Measurements from ENCODE around the gene GABRG3. TPM values are rescaled to one million over a fixed set of nuclear protein-coding genes. Genes with fewer than 3 reads are reported as not detected.

The GABRG3 gene
- total and polyA plus RNA-seq, 2 experiments from 2014 or later, result 0.10 to 1.4 TPM

DNA sequence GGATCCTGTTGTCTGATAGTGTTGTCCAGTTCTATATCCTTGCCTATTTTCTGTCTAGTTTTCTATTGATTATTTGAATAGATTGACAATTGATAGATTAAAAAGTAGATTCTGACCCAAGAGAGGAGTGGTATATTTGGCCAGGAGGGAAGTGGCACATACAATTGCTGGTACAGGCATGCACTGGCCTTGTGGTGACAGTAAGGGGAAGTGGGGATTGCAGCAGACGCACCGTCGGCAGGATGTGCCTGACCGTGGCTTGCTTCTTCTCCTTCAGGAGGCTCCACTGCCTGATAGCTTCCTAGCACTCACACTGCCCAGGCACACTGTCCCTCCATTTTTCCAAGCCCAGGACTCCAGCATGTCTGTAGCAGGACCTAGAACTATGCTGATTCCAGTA lies 10.5 kb downstream of the GABRG3 start (continued):
- TF ChIP-seq POLR2AphosphoS5 (IDR thresholded peaks at IDR 0.05; ENCODE audit: low read depth) (no peak), JUNB (IDR thresholded peaks at IDR 0.05; ENCODE audit: unreplicated experiment) (no peak), CREB1 (CRISPR knock-in tag; IDR thresholded peaks at IDR 0.05; ENCODE audit: low read depth) (no peak), CTCF (conservative IDR thresholded peaks at IDR 0.05; ENCODE audit: low read depth in 2 of 2) (no peak)
- TF ChIP-seq, protein P1, sequence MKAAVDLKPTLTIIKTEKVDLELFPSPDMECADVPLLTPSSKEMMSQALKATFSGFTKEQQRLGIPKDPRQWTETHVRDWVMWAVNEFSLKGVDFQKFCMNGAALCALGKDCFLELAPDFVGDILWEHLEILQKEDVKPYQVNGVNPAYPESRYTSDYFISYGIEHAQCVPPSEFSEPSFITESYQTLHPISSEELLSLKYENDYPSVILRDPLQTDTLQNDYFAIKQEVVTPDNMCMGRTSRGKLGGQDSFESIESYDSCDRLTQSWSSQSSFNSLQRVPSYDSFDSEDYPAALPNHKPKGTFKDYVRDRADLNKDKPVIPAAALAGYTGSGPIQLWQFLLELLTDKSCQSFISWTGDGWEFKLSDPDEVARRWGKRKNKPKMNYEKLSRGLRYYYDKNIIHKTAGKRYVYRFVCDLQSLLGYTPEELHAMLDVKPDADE (IDR thresholded peaks at IDR 0.05), result no peak

DNA sequence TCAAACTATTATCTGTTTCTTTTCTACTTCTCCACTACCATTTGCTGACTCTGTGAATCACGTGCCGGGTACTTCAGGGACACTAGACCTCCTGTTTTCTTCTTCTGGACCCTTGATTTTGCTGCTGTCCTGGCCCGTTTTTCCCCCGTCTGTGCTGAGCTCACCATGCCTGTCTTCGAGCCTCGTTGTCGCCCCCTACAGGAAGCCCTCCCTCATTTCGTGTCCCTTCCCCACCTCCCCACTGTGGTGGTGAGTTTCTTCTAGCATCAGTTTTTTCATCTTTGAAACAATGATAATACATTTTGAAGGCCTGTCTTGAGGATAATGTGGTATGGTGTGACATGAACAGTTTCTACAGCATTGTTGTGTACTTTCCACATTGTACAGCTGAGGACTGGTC lies 12.8 kb downstream of the GABRG3 start:
- H3K4me1 Mint-ChIP-seq, result no peaks in the 10 kb centered on the region
- H3K36me3 ChIP-seq (ENCODE audit: insufficient read depth), result no peaks in the 10 kb centered on the region
- H3K27me3 ChIP-seq (ENCODE audit: insufficient read depth), result no peaks in the 10 kb centered on the region
- H3K27me3 Mint-ChIP-seq (ENCODE audit: insufficient read depth, low read depth, poor library complexity), result peaks cover 5% of the 10 kb centered on the region
- ATAC-seq (peak; percentile 40; the same call in 2 of the 3 replicates), DNase-seq (ENCODE audit: low spot score) (peak; percentile 59)
- no peaks in the 10 kb centered on the region for H4K20me1 ChIP-seq (replicated peaks; ENCODE audit: insufficient read depth)
- no peak overlapping the region for H3K4me3 Mint-ChIP-seq
- H3K79me2 ChIP-seq (replicated peaks; ENCODE audit: insufficient read depth), result no peaks in the 10 kb centered on the region
- H2AFZ ChIP-seq, result no peak overlapping the region
- H3K4me3 ChIP-seq, result no peak overlapping the region
- no peak overlapping the region for H3K4me2 ChIP-seq
- no peak overlapping the region for H3K27ac ChIP-seq (ENCODE audit: low read depth)
- no peaks in the 10 kb centered on the region; the same call in 1 of the 3 replicates for H3K9me3 Mint-ChIP-seq
- no peak overlapping the region for H3K27ac Mint-ChIP-seq
- H3K36me3 Mint-ChIP-seq (ENCODE audit: low read depth), result no peaks in the 10 kb centered on the region
- H3K9me2 ChIP-seq (ENCODE audit: insufficient read depth), result no peaks in the 10 kb centered on the region
- H3K4me1 ChIP-seq (ENCODE audit: insufficient read depth), result no peaks in the 10 kb centered on the region
- H3F3A ChIP-seq (replicated peaks; ENCODE audit: low read depth), result no peaks in the 10 kb centered on the region
- peak; percentile 72 to 75 for TF ChIP-seq CTCF (conservative IDR thresholded peaks at IDR 0.05; ENCODE audit: low read depth in 2 of 2)
- no peak for TF ChIP-seq ZNF331 (CRISPR knock-in tag; IDR thresholded peaks at IDR 0.05; ENCODE audit: low read depth)
- no peak for TF ChIP-seq ZNF462 (CRISPR knock-in tag; IDR thresholded peaks at IDR 0.05)
- no peak for TF ChIP-seq NANOG (IDR thresholded peaks at IDR 0.05; ENCODE audit: borderline replicate concordance)
- TF ChIP-seq, protein P2, sequence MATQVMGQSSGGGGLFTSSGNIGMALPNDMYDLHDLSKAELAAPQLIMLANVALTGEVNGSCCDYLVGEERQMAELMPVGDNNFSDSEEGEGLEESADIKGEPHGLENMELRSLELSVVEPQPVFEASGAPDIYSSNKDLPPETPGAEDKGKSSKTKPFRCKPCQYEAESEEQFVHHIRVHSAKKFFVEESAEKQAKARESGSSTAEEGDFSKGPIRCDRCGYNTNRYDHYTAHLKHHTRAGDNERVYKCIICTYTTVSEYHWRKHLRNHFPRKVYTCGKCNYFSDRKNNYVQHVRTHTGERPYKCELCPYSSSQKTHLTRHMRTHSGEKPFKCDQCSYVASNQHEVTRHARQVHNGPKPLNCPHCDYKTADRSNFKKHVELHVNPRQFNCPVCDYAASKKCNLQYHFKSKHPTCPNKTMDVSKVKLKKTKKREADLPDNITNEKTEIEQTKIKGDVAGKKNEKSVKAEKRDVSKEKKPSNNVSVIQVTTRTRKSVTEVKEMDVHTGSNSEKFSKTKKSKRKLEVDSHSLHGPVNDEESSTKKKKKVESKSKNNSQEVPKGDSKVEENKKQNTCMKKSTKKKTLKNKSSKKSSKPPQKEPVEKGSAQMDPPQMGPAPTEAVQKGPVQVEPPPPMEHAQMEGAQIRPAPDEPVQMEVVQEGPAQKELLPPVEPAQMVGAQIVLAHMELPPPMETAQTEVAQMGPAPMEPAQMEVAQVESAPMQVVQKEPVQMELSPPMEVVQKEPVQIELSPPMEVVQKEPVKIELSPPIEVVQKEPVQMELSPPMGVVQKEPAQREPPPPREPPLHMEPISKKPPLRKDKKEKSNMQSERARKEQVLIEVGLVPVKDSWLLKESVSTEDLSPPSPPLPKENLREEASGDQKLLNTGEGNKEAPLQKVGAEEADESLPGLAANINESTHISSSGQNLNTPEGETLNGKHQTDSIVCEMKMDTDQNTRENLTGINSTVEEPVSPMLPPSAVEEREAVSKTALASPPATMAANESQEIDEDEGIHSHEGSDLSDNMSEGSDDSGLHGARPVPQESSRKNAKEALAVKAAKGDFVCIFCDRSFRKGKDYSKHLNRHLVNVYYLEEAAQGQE (IDR thresholded peaks at IDR 0.05; ENCODE audit: unreplicated experiment), result no peak

All from GM23338 (cell line).